SH-SY5Y (cell line): ENCODE measurements around the gene MRAS.

Source experiments
- GATA2 ChIP-seq: IDR thresholded peaks from 2 replicates; pipeline ENCODE4 v1.6.1; 2011; ENCODE audit warnings: mild to moderate bottlenecking, low read depth, low read length
- GATA3 ChIP-seq: IDR thresholded peaks from 2 replicates; pipeline ENCODE4 v1.6.1; 2011; ENCODE audit warnings: low read depth, mild to moderate bottlenecking, low read length, moderate library complexity

DNA sequence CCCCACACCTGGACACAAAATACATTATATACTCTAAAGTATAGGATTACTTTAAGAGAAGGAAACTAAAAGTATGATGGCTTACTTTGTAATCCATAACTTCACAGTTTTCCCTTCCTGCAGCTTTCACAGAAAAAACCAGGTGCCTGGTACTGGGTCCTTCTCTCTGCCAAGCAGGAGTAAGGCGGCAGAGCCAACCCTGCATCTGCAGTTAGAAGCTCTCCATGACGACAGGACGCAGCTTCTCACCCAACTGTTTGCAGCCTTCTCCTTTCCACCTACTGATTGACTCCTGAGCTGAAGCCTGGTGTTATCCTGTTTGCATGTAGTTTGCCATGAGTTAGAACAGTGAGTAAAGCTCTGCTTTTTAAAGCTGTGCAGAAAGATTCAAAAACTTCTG is 6.7 kb downstream of the MRAS start:
- TF ChIP-seq GATA3 (no peak), GATA2 (no peak)
